Measurements from ENCODE around the gene HDAC1.

DNA sequence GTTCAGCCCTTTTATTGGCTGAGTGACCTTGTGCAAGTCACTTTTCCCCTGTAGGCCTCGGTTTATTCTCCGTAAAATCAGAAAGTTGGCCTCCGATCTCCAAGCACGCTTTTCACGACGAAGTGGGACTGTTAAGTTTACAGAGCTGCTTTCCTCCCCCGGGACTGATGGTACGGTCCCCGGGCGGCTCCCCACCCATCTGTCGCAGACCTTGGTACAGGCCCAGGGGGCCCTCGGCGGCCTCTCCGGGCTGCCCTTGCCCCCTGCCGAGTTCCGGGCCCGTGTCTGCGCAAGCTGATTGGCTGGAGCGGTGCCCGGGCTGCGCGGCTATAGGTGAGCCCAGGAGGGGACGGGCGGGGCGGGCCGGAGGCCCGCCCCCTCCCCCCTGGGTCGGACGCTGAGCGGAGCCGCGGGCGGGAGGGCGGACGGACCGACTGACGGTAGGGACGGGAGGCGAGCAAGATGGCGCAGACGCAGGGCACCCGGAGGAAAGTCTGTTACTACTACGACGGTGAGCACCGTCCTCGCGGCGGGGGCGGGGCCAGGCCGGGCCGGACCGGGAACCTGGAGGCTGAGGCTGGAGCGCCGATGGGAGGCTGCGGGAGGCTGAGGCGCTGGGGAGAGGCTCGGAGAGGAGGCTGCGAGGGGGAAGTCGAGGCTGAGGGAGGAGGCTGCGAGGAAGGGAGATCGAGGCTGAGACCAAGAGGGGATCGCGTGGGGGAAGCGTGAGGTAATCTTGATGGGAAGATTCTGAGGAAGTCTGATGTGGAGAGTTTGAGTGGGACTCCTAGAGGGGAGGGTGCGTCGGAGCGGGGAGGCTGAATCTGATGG lies at the start of gene HDAC1:
- TF ChIP-seq CTCF (conservative IDR thresholded peaks at IDR 0.05 in 1 of 2, IDR thresholded peaks at IDR 0.05 in 1 of 2; ENCODE audit: extremely low read depth in 1 of 2, insufficient read depth in 1 of 2, low read depth in 1 of 2, low read length in 2 of 2) = no peak
- no peak for TF ChIP-seq EZH2 (IDR thresholded peaks at IDR 0.05; ENCODE audit: borderline replicate concordance, low read length)
